A673 (cell line): ENCODE measurements around the gene DGAT2L6. TPM values are rescaled to one million over a fixed set of nuclear protein-coding genes. Genes with fewer than 3 reads are reported as not detected.

Experiments used
- BruUV-seq: library from RNA; stranded (reverse); fragments of 400-500 nt; replicated peaks from 2 replicates; lab custom pipeline; 2021; lab: Mats Ljungman, UMichigan
- CTCF ChIA-PET: fragments of 300-600 bp; sonication (Branson Sonifier 250); formaldehyde crosslinking; loops from one replicate; lab custom pipeline; 2022; ENCODE audit warnings: antibody characterized with exemption; lab: Charles Lee
- POLR2A ChIA-PET: fragments of 300-600 bp; sonication (Branson Sonifier 250); formaldehyde crosslinking; loops from one replicate; lab custom pipeline; 2022; ENCODE audit warnings: antibody characterized with exemption; ENCODE audit not compliant: low non-redundant PET; lab: Charles Lee
- DNase-seq: peaks from one replicate; pipeline ENCODE4 v3.0.0-alpha.2; 2015; ENCODE audit warnings: low spot score
- H3K27ac ChIP-seq: fragments of 200-600 bp; sonication (generic); 2 replicates; pipeline ENCODE4 v1.5.1; 2016; ENCODE audit warnings: mixed run types, low read depth, mild to moderate bottlenecking, mixed read lengths, antibody characterized with exemption, low read length; ENCODE audit not compliant: poor library complexity, severe bottlenecking
- H3K27me3 ChIP-seq: fragments of 200-600 bp; sonication (generic); replicated peaks from 2 replicates; pipeline ENCODE4 v1.6.1; 2017; ENCODE audit warnings: mixed run types, low read depth, mild to moderate bottlenecking, mixed read lengths, antibody characterized with exemption, low read length; ENCODE audit not compliant: insufficient read depth, poor library complexity
- H3K36me3 ChIP-seq: fragments of 200-600 bp; sonication (generic); 2 replicates; pipeline ENCODE4 v1.6.1; 2016; ENCODE audit warnings: mixed run types, mild to moderate bottlenecking, mixed read lengths, antibody characterized with exemption, low read length; ENCODE audit not compliant: insufficient read depth, poor library complexity, severe bottlenecking
- H3K4me1 ChIP-seq: fragments of 200-600 bp; sonication (generic); 2 replicates; pipeline ENCODE4 v1.6.1; 2017; ENCODE audit warnings: mixed run types, mild to moderate bottlenecking, mixed read lengths, antibody characterized with exemption, low read length; ENCODE audit not compliant: insufficient read depth, poor library complexity, severe bottlenecking
- H3K4me3 ChIP-seq: fragments of 200-600 bp; sonication (generic); 2 replicates; pipeline ENCODE4 v1.5.1; 2016; ENCODE audit warnings: low read depth, mixed run types, mild to moderate bottlenecking, mixed read lengths, low read length; ENCODE audit not compliant: poor library complexity, severe bottlenecking
- H3K9me3 ChIP-seq: fragments of 200-600 bp; sonication (generic); 2 replicates; pipeline ENCODE4 v1.6.1; 2016; ENCODE audit warnings: mixed run types, low read depth, mild to moderate bottlenecking, mixed read lengths, antibody characterized with exemption, low read length; ENCODE audit not compliant: poor library complexity, severe bottlenecking
- EZH2 ChIP-seq: fragments of 200-600 bp; sonication (generic); IDR thresholded peaks from 2 replicates; pipeline ENCODE4 v1.6.1; 2017; ENCODE audit warnings: borderline replicate concordance, low read depth, mild to moderate bottlenecking, mixed read lengths, antibody characterized with exemption, low read length; ENCODE audit not compliant: poor library complexity, severe bottlenecking
- intact Hi-C: fragments of 100-400 bp; cut with micrococcal nuclease; formaldehyde crosslinking; loops from one replicate; pipeline ENCODE4 v1.10.0; 2022; ENCODE audit not compliant: unreplicated experiment
- total RNA-seq: library from RNA; stranded (reverse); gene quantifications from 2 replicates; pipeline ENCODE4 v1.2.3, GENCODE V29; 2021
- TF ChIP-seq, protein P1 (sequence below): fragments of 300-800, 200-600 bp; sonication (generic); conservative IDR thresholded peaks from 2 replicates; pipeline ENCODE4 v1.5.1; 2017; ENCODE audit warnings: low read depth, mild to moderate bottlenecking, antibody characterized with exemption, low read length, moderate library complexity, mixed read lengths

Gene DGAT2L6
- total RNA-seq, 1 experiment from 2014 or later = not detected

DNA sequence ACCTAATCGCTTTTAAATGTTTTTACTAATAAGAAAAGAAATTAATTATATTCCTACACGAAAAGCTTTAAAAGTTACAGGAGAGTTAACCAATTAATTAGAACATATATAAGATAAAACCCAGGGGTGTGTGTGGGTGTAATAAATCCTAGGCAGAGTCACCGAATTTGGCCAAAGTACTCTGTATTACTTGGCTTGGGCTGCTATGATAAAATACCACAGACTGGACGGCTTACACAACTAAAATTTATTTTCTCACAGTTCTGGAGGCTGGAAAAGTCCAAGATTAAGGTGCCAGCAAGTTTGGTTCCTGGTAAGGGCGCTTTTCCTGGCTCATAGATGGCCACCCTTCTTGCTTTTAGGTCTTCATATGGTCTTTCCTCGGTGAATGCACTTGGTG is 67.6 kb downstream of the DGAT2L6 start:
- Histone ChIP-seq H3K9me3 (no peaks in the 10 kb centered on the region), H3K27ac (no peak overlapping the region), H3K36me3 (no peaks in the 10 kb centered on the region), H3K4me1 (no peaks in the 10 kb centered on the region), H3K27me3 (peaks cover 5% of the 10 kb centered on the region), H3K4me3 (no peak overlapping the region)
- ChIA-PET POLR2A (no interaction called here), CTCF (no interaction called here)
- no peak for TF ChIP-seq EZH2
- TF ChIP-seq, protein P1, sequence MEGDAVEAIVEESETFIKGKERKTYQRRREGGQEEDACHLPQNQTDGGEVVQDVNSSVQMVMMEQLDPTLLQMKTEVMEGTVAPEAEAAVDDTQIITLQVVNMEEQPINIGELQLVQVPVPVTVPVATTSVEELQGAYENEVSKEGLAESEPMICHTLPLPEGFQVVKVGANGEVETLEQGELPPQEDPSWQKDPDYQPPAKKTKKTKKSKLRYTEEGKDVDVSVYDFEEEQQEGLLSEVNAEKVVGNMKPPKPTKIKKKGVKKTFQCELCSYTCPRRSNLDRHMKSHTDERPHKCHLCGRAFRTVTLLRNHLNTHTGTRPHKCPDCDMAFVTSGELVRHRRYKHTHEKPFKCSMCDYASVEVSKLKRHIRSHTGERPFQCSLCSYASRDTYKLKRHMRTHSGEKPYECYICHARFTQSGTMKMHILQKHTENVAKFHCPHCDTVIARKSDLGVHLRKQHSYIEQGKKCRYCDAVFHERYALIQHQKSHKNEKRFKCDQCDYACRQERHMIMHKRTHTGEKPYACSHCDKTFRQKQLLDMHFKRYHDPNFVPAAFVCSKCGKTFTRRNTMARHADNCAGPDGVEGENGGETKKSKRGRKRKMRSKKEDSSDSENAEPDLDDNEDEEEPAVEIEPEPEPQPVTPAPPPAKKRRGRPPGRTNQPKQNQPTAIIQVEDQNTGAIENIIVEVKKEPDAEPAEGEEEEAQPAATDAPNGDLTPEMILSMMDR = no peak
- DNase-seq = no peak
- BruUV-seq = no TSS peak
- intact Hi-C loops = no loop called here

DNA sequence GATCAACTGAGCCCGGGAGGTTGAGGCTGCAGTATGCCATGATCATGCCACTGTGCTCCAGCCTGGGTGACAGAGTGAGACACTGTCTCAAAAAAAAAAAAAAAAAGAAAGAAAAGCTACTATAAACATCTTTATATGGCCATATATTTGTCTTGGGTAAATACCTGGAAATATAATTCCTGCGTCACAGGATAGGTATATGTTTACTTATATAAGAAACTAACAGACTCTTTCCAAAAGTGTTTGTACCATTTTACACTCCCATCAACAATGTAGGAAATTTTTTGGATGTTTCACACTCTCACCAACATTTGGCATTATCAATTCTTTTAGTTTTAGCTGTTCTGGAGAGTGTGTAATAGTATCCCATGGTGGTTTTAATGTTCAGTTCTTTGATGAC is 70.0 kb downstream of the DGAT2L6 start:
- POLR2A ChIA-PET = no interaction called here

DNA sequence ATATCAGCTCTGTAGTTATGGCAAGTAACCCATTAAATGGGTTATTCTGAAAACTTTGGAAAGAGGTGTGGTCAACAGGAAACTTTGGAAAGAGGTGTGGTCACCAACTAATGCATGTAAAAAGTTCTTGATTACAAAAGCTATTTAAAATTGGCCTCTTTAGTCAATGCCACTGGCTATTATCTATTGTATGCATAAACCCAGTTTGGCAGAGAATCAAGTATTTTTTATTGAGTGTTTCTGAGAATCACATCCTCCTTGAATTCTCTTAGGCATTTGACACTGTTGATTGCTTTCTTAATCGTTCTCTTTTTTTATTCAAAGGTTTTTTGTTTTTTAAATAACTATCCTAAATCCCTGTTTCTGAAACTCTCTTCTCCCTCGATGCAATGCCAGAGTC is 75.2 kb downstream of the DGAT2L6 start:
- Histone ChIP-seq H3K4me1 (no peaks in the 10 kb centered on the region), H3K36me3 (no peaks in the 10 kb centered on the region), H3K27ac (no peak overlapping the region), H3K9me3 (no peaks in the 10 kb centered on the region), H3K4me3 (no peak overlapping the region), H3K27me3 (peaks cover 5% of the 10 kb centered on the region)
- TF ChIP-seq, protein P1 = no peak
- TF ChIP-seq EZH2 = no peak
- BruUV-seq = no TSS peak
- POLR2A ChIA-PET = no interaction called here
- CTCF ChIA-PET = no interaction called here
- intact Hi-C loops = no loop called here
- no peak for DNase-seq

More for the DNA sequence above, 70.0 kb downstream of the DGAT2L6 start:
- H3K36me3 ChIP-seq = no peaks in the 10 kb centered on the region
- DNase-seq = no peak
- no peaks in the 10 kb centered on the region for H3K9me3 ChIP-seq
- BruUV-seq = no TSS peak
- intact Hi-C loops = no loop called here
- no peak overlapping the region for H3K27ac ChIP-seq
- CTCF ChIA-PET = no interaction called here
- no peak for TF ChIP-seq EZH2
- TF ChIP-seq, protein P1 = no peak
- peaks cover 9% of the 10 kb centered on the region for H3K27me3 ChIP-seq
- no peak overlapping the region for H3K4me3 ChIP-seq
- H3K4me1 ChIP-seq = no peaks in the 10 kb centered on the region
